Measurements from ENCODE around the gene EPHA3. TPM values are rescaled to one million over a fixed set of nuclear protein-coding genes. Genes with fewer than 3 reads are reported as not detected.
A peak's percentile ranks its signal among the peaks of the same experiment; 100 is the strongest.

Gene EPHA3
- total and polyA plus RNA-seq, 9 of the 15 experiments (the other 6 are each of a cell fraction or from before 2014, with no cell fraction given): not detected

- Histone ChIP-seq H3K79me2 (ENCODE audit: control insufficient read depth, insufficient read depth, low read length) (no peaks in the 10 kb centered on the region), H3K9me1 (ENCODE audit: control insufficient read depth, insufficient read depth, low read length) (no peaks in the 10 kb centered on the region), H4K20me1 (replicated peaks; ENCODE audit: control insufficient read depth, insufficient read depth, low read length) (no peaks in the 10 kb centered on the region), H3K9ac (ENCODE audit: insufficient read depth in 1 of 2, low read depth in 2 of 2, low read length in 2 of 2) (no peak overlapping the region), H3K27ac (ENCODE audit: extremely low read depth, low read depth, low read length) (no peak overlapping the region), H3K36me3 (ENCODE audit: control insufficient read depth, insufficient read depth, low read length) (no peaks in the 10 kb centered on the region), H3K9me3 (replicated peaks; ENCODE audit: control insufficient read depth, insufficient read depth, low read depth, low read length) (no peaks in the 10 kb centered on the region), H2AFZ (ENCODE audit: low read depth, low read length) (no peak overlapping the region), H3K4me3 (no peak overlapping the region), H3K4me2 (ENCODE audit: insufficient read depth, low read length) (no peak overlapping the region), H3K27me3 (ENCODE audit: control insufficient read depth in 2 of 2, insufficient read depth in 2 of 2, low read length in 2 of 2) (no peaks in the 10 kb centered on the region), H3K4me1 (replicated peaks in 1 of 2; ENCODE audit: control insufficient read depth in 2 of 2, insufficient read depth in 2 of 2, low read length in 2 of 2) (no peaks in the 10 kb centered on the region)
- intact Hi-C loops (cut with micrococcal nuclease) (no loop called here), in situ Hi-C loops (cut with MboI) (no loop called here)
- FAIRE-seq (no peak), ATAC-seq (no peak), DNase-seq (ENCODE audit: extremely low read depth in 1 of 4, low spot score in 3 of 4) (no peak)
- no TSS peak for BruUV-seq (replicated peaks)
- TF ChIP-seq ZNF316 (IDR thresholded peaks at IDR 0.05) (peak; percentile 34; the same call in 1 of the 2 replicates), MAFF (IDR thresholded peaks at IDR 0.05; ENCODE audit: low read length) (peak; percentile 37; the same call in 1 of the 2 replicates), MAFK (IDR thresholded peaks at IDR 0.05; ENCODE audit: low read length) (peak; percentile 40), HBP1 (CRISPR knock-in tag; IDR thresholded peaks at IDR 0.05) (no peak), MAFG (tag; conservative IDR thresholded peaks at IDR 0.05) (peak; percentile 27; the same call in 1 of the 2 replicates), NONO (IDR thresholded peaks at IDR 0.05; ENCODE audit: low read depth in 2 of 2, low read length in 1 of 2) (no peak), C11orf30 (IDR thresholded peaks at IDR 0.05; ENCODE audit: low read depth) (peak; percentile 36; the same call in 1 of the 2 replicates)
- ChIA-PET CTCF (ENCODE audit: low intra/inter-chr PET ratio) (no interaction called here), POLR2A (no interaction called here)
- 0% methylated on average over 2 of the region's 2 CpGs for WGBS (ENCODE audit: insufficient coverage, low coverage, missing lambda C conversion rate)
Observed at GRCh38 chr3:89525609-89526008, 418.2 kb downstream of the EPHA3 start.

Measured in K562 (cell line).